Activated gamma-delta T cell treated with anti-CD3 and anti-CD28 coated beads, Interleukin-2, amount 50 U/mL, for 16 hours (primary cell): Measurements from ENCODE around the gene HIRA.

Experiments used
- DNase-seq: peaks from one replicate; pipeline ENCODE4 v3.0.0-alpha.2; 2020; ENCODE audit warnings: low read depth

Gene HIRA, protein sequence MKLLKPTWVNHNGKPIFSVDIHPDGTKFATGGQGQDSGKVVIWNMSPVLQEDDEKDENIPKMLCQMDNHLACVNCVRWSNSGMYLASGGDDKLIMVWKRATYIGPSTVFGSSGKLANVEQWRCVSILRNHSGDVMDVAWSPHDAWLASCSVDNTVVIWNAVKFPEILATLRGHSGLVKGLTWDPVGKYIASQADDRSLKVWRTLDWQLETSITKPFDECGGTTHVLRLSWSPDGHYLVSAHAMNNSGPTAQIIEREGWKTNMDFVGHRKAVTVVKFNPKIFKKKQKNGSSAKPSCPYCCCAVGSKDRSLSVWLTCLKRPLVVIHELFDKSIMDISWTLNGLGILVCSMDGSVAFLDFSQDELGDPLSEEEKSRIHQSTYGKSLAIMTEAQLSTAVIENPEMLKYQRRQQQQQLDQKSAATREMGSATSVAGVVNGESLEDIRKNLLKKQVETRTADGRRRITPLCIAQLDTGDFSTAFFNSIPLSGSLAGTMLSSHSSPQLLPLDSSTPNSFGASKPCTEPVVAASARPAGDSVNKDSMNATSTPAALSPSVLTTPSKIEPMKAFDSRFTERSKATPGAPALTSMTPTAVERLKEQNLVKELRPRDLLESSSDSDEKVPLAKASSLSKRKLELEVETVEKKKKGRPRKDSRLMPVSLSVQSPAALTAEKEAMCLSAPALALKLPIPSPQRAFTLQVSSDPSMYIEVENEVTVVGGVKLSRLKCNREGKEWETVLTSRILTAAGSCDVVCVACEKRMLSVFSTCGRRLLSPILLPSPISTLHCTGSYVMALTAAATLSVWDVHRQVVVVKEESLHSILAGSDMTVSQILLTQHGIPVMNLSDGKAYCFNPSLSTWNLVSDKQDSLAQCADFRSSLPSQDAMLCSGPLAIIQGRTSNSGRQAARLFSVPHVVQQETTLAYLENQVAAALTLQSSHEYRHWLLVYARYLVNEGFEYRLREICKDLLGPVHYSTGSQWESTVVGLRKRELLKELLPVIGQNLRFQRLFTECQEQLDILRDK

DNA sequence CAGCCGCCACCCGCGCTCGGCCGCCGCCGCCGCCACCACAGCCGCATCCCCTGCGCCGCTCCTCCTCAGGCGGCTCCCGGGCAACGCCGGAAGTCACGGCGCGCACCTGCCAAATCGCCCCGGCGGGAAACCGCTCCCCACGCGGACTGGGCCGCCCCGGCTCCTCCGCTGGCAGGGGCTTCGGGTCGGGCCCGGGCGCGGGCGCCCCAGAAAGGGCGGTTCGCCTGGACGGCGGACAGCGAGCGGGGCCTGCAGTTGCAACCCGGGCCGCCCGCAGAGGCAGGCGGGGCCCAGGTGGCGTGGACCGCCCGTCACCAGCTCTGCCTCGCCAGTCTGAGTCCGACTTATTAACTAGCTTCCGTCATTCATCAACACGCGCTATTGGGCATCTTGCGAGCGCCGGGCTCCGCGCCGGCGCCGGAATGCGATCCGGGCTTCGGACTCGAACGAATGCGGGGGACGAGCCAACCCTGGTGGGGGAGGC, at the start of gene HIRA:
Gene HIRA (minus strand): TSS at position 85 of the 484 bp plus-strand sequence. CDS start 257 bp downstream, outside the sequence.
- peak; percentile 77 for DNase-seq

GRCh38 chr22:19480789-19481188, 49.3 kb upstream of the HIRA start:
- no peak for DNase-seq

DNA sequence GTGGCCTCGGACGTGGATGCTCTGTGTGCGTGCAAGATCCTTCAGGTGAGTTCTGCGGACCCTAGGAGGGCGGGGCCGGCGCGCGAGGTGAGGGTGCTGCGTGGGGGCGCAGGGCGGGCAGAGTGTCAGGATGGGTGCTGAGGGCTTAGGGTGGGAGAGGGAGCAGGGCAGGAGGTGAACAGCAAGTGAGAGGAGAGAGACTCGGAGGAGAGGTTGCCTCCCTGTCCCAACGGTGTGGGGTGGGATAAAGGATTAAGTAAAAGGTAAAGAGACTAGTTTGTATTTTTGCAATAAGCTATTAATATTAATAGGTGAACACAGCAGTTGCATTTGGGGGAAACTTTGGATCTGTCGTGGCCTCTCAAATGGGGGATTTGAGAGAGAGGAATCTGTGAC, 48.6 kb upstream of the HIRA start:
- DNase-seq = peak; percentile 5

DNA sequence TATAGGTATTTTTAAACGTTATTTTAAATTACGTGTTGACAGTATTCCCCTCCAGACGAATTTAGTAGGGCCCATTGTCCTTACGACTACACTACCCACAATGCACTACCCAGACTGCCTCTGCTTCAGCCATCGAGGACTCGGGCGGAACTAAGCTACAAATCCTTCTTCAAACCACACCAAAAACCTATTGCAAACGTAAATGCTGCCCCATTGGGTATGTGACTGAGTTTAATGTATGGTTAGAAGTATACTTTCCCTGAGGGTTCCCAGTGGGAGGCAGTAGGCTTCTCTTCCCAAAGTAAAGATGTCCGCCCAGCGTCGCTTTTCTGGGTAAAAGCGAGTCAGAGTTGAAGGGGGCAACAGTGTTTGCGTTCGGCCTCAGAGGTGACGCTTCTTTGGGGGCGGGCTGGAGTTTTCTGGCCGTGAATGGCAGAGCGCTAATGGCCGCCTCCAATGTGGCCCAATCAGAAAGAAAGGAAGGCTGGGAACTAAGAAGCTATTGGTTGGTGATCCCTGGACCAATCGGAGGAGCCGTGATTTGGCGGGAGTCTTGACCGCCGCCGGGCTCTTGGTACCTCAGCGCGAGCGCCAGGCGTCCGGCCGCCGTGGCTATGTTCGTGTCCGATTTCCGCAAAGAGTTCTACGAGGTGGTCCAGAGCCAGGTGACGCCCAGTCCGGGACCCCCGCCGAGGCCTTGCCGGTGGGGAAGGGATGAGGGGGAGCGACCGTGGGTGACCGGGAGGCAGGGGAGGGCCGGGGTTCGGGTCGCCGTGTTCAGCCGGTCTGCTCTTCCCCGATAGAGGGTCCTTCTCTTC, 48.0 kb upstream of the HIRA start, which contains the start of gene CDC45:
Gene CDC45 (plus strand): TSS at position 566 of the 818 bp plus-strand sequence. CDS start 49 bp downstream, at position 615.
- peak; percentile 92 for DNase-seq

DNA sequence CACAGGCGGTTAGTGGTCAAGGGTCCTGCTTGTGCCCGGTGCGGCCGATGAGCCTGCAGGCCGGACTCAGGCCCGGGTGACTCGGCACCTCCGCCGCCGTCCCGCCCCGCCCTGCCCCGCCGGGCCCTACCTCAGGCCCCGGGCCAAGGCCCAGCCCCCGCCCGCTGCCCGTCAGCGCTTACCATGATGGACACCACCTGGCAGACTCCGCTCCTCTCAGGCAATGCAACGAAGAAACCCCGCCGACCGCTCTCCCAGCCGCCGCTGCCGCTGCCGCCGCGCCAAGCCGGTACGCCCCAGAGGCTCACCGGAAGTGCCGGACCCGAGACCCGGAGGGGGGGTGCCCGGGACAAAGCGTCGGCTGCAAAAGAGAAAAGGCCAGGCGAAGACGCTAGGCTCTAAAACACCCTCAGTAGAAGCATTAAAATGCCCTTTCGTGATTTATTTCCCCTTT, 47.4 kb upstream of the HIRA start, which contains the start of gene UFD1:
Gene UFD1 (minus strand): TSS at position 293 of the 454 bp plus-strand sequence. CDS start 108 bp downstream, at position 185.
- peak; percentile 66 for DNase-seq

GRCh38 chr22:19478045-19478900, 46.7 kb upstream of the HIRA start:
- peak; percentile 8 for DNase-seq

- no peak for DNase-seq
Observed at GRCh38 chr22:19477321-19478044, 46.0 kb upstream of the HIRA start.

GRCh38 chr22:19476023-19476422, 44.5 kb upstream of the HIRA start:
- DNase-seq = no peak

DNA sequence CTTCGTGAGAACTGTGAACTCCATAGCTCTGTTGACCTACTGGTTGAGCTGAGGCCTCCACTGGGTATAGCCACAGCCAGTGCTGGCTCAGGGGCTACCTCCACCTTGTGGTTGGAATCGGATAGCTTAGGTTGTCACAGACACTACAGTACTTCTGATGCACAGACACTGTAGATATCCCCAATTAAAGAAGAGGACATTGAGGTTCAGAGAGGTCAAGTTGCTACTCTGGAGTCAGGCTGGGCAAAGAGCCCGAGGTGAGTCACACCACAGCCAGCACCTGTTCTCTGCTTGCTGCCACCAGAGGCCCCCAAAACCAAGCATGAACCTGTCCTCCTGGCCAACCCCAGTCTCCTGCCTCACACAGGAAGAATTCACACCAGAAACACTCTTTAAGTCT, 42.0 kb upstream of the HIRA start:
- no peak for DNase-seq

GRCh38 chr22:19472233-19472632, 40.7 kb upstream of the HIRA start:
- DNase-seq = no peak

DNA sequence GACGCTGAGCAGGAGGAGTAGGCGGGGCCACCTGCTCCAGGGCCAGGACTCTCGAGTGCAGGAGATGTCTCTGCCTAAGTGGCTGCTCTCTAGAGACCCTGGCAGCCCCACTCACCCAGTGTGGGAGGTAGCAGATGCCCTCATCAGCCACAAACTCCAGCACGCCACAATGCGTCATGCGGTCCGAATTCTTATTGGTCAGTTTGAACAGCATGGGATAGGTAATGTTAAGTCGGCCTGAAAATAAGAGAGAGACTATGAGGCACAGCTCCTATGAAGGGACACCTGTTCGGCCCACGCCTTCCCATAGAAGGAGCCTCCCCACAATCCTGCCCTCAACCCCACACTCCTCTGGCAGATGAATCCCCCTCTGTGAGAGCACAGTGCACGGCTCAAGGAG, 40.0 kb upstream of the HIRA start:
- DNase-seq = no peak

GRCh38 chr22:19470010-19470409, 38.5 kb upstream of the HIRA start:
- DNase-seq = no peak

DNA sequence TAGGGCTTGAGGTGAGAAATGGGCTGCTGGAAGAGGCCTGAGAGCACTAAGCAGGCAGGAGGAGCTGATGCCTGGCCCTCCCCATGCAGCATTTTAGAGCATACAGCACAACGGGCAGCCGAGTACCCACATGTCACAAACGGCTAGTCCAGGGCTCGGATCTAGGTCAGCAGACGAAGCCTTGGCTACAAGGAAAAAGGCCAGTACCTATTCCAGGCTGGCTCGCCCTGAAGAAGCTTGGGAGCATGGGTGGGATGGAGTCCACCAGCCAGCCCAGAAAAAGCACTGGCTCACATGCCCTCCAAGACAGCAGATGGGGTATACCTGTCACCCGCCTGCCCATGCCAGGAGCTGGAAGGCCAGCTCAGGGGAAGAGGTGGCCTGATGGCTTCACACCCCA, 37.9 kb upstream of the HIRA start:
- DNase-seq = no peak

DNA sequence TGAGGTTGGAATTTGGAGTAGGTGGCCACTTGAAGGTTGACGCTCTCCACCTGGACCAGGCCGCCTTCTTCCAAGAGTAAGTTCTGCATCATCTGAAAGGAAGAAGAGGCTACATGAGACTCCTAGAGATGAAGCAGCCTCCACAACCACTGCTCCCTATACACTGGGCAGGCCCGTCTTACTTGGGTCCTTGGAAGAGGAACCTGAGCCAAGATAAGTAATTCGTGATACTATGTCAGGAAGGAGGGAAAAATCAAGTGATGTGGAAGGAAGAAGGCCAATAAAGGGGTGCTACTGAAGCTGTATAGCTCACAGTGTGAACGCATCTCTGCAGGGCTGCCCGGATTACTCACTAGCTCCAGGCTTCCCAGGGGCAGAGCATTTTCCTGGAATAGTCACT, 36.4 kb upstream of the HIRA start:
- DNase-seq = no peak

DNA sequence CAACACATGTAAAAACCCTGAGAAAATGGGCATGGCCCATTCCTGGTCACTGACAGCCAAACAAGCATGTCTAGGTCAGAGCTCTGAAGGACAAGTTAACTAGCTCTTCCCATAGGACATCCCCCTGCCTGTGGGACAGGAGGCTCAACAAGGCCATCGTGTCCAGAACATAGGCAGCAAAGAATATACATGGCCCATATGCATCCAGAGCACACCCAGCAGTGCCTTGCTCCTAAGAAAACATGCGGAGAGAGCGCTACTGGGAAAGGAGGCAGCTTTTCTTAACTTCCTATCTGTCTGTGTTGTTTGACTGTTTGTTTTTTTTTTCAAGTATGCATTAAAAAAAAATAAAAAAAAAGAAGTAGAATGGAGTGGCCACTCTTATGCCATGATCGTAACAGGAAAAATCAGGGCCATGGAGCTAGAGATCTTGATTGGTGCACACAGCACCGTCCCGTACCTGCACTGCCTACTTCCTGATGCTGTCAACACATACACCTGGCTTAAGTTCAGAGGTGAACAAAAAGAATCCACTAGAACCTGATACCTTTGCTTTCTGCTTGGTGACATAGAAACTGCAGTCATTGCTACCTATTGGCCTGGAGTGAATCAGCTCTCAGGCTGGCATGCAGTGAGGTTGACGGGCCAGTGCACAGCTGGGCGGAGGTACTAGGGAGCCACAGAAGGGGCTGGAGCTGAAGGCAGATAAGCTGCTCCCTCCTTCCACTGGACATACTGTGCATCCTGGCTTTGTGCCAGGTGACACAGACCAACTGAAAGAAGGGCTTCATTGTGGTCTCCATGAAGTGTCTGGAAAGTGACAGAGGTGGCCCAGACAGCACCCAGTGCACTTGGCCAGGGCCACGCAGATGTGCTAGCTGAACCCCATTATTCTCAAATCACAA, 35.6 kb upstream of the HIRA start:
- no peak for DNase-seq

DNA sequence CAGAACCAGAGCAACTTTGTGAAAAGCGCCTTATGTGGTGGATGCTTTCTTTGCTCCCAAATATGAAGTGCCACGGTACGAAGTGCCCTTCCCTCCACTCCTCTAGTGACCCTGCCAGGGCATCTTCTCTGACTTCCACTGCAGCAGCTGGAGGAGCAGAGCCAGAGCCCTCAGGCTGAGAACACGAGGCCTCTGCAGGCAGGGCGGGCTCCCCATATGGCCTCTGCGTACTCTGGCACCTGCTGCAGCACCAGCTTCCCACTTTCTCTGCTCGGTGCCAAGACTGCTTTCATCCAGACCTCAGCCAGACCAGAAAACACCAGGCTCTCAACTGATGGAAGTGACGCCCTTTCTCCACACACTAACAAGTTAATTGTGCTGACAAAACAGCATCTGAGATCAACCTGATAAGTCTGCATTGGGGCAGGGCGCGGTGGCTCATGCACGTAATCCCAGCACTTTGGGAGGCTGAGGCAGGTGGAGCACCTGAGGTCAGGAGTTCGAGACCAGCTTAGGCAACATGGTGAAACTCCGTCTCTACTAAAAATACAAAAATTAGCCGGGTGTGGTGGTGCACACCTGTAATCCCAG, 34.7 kb upstream of the HIRA start:
- DNase-seq = no peak

- DNase-seq = no peak
Observed at GRCh38 chr22:19464975-19465374, 33.4 kb upstream of the HIRA start.

DNA sequence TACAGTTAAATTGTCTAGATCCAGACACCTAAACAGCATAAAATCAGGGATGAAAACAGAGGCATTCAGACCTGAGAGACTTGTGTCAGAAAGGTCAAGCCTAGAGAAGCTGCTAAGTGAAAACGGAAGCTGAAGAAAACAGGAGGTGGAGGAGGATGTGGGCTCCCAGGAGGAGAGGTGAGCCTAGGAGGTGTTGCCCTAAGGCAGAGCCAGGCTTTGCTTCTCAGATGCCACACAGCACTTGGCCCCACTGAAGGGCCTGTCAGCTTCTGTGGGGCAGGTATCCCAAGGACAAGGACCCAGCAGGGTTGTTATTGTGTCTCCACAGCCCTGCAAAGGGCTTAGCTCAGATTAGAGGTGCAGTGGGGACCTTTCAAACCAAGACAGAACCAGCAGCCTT, 33.0 kb upstream of the HIRA start:
- no peak for DNase-seq
